Mesenchymal stem cell (in vitro differentiated cells and primary cell): ENCODE measurements around the gene CCNF.

Experiments used
- DNase-seq: peaks from one replicate; pipeline ENCODE4 v3.0.0-alpha.2; 2013
- H2AFZ ChIP-seq: one replicate; pipeline ENCODE4 v1.6.1; 2013; ENCODE audit warnings: low read depth, mild to moderate bottlenecking, control low read depth, inconsistent platforms, low read length, moderate library complexity
- H2AK5ac ChIP-seq: 2 replicates; pipeline ENCODE4 v1.6.1; 2013; ENCODE audit warnings: low read length, moderate library complexity, mild to moderate bottlenecking, inconsistent platforms; ENCODE audit not compliant: severe bottlenecking
- H2BK120ac ChIP-seq: one replicate; pipeline ENCODE4 v1.6.1; 2013; ENCODE audit warnings: low read depth, mild to moderate bottlenecking, inconsistent platforms, low read length, moderate library complexity
- H2BK12ac ChIP-seq, 2 experiments: one replicate each; pipeline ENCODE4 v1.6.1; 2013; ENCODE audit warnings: inconsistent platforms in 2 of 2, low read length in 2 of 2, mild to moderate bottlenecking in 2 of 2, moderate library complexity in 2 of 2, control low read depth in 1 of 2
- H2BK15ac ChIP-seq: one replicate; pipeline ENCODE4 v1.6.1; 2013; ENCODE audit warnings: mild to moderate bottlenecking, low read depth, inconsistent platforms; ENCODE audit not compliant: poor library complexity, severe bottlenecking
- H2BK5ac ChIP-seq: 2 replicates; pipeline ENCODE4 v1.6.1; 2013; ENCODE audit warnings: low read depth, mild to moderate bottlenecking, low read length, control low read depth, inconsistent platforms; ENCODE audit not compliant: poor library complexity, severe bottlenecking
- H3K14ac ChIP-seq, 2 experiments: one replicate each; pipeline ENCODE4 v1.6.1; 2013; ENCODE audit warnings: inconsistent platforms in 2 of 2, low read length in 2 of 2, control low read depth in 1 of 2, mild to moderate bottlenecking in 1 of 2, moderate library complexity in 1 of 2
- H3K18ac ChIP-seq, 2 experiments: one replicate each; pipeline ENCODE4 v1.6.1; 2013; ENCODE audit warnings: inconsistent platforms in 2 of 2, low read length in 2 of 2, control low read depth in 1 of 2, low read depth in 1 of 2, mild to moderate bottlenecking in 1 of 2
- H3K23ac ChIP-seq, 2 experiments: one replicate each; pipeline ENCODE4 v1.6.1; 2013; ENCODE audit warnings: inconsistent platforms in 2 of 2, low read length in 2 of 2, mild to moderate bottlenecking in 2 of 2, moderate library complexity in 2 of 2, control low read depth in 1 of 2
- H3K27ac ChIP-seq: 2 replicates; pipeline ENCODE4 v1.5.1; 2013; ENCODE audit warnings: mild to moderate bottlenecking, moderate library complexity, low read length, control low read depth, inconsistent platforms; ENCODE audit not compliant: poor library complexity, severe bottlenecking
- H3K27me3 ChIP-seq, 2 experiments: 2 replicates each; pipeline versions ENCODE4 v1.6.1 to v1.7.0; 2013; ENCODE audit warnings: low read length in 2 of 2, mild to moderate bottlenecking in 2 of 2, moderate library complexity in 2 of 2, control low read depth in 1 of 2, inconsistent platforms in 1 of 2; ENCODE audit not compliant: control insufficient read depth in 1 of 2, insufficient read depth in 1 of 2
- H3K36me3 ChIP-seq, 2 experiments: 2 replicates each; pipeline versions ENCODE4 v1.6.1 to v1.7.0; 2013; ENCODE audit warnings: low read length in 2 of 2, control low read depth in 1 of 2, inconsistent platforms in 1 of 2, low read depth in 1 of 2, mild to moderate bottlenecking in 1 of 2; ENCODE audit not compliant: insufficient read depth in 2 of 2, control insufficient read depth in 1 of 2
- H3K4ac ChIP-seq, 2 experiments: one replicate each; pipeline ENCODE4 v1.6.1; 2013; ENCODE audit warnings: inconsistent platforms in 2 of 2, low read length in 2 of 2, mild to moderate bottlenecking in 2 of 2, moderate library complexity in 2 of 2, control low read depth in 1 of 2, low read depth in 1 of 2
- H3K4me1 ChIP-seq: 2 replicates; pipeline ENCODE4 v1.6.1; 2013; ENCODE audit warnings: low read depth, low read length, control low read depth; ENCODE audit not compliant: control insufficient read depth, insufficient read depth
- H3K4me2 ChIP-seq: 2 replicates; pipeline ENCODE4 v1.6.1; 2013; ENCODE audit warnings: low read length, mild to moderate bottlenecking, inconsistent platforms; ENCODE audit not compliant: poor library complexity, severe bottlenecking
- H3K4me3 ChIP-seq, 2 experiments: 2 replicates each; pipeline versions ENCODE4 v1.5.1 to v1.7.0; 2013; ENCODE audit warnings: low read length in 2 of 2, mild to moderate bottlenecking in 2 of 2, control low read depth in 1 of 2, low read depth in 1 of 2; ENCODE audit not compliant: insufficient read depth in 1 of 2
- H3K79me1 ChIP-seq: replicated peaks from 2 replicates; pipeline ENCODE4 v1.6.1; 2013; ENCODE audit warnings: mild to moderate bottlenecking, control low read depth, low read length, inconsistent platforms; ENCODE audit not compliant: poor library complexity, severe bottlenecking
- H3K9ac ChIP-seq: 2 replicates; pipeline ENCODE4 v1.7.0; 2013; ENCODE audit warnings: mild to moderate bottlenecking, low read length, moderate library complexity
- H3K9me3 ChIP-seq: 2 replicates; pipeline ENCODE4 v1.7.0; 2013; ENCODE audit warnings: mild to moderate bottlenecking, low read length; ENCODE audit not compliant: control insufficient read depth
- H4K8ac ChIP-seq: one replicate; pipeline ENCODE4 v1.6.1; 2013; ENCODE audit warnings: inconsistent platforms, mild to moderate bottlenecking, low read length, moderate library complexity
- H4K91ac ChIP-seq: one replicate; pipeline ENCODE4 v1.6.1; 2013; ENCODE audit warnings: mild to moderate bottlenecking, low read length, inconsistent platforms
- WGBS: methylation state at CpG from one replicate; pipeline ENCODE4 v1.1.7; 2013; ENCODE audit warnings: mixed read lengths; 5-methylcytosine and 5-hydroxymethylcytosine counted together

The CCNF gene

DNA sequence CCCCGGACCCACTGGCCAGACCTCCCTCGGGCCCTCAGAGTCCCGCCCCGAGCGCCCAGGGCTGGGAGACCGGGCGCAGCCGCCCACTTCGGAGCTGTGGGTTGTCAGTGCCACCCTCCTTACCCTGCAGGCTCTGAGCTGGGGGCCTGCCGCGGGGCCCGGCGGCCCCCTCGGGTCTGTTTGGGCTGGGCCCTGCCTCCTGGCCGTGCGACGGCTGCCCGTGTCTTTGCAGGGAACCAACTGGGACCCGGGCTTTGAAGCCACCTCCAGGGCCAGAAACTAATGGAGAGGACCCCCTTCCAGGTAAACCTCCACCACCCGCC, 31.1 kb downstream of the CCNF start:
- Histone ChIP-seq H3K4ac (no peak overlapping the region), H3K9ac (peak overlapping the region; percentile 67), H3K4me2 (peak overlapping the region; percentile 95), H2BK12ac (no peak overlapping the region), H3K27ac (no peak overlapping the region), H2AFZ (peak overlapping the region; percentile 81), H2BK5ac (no peak overlapping the region), H3K4me3 (peak overlapping the region; percentile 82 to 96), H3K27me3 (no peaks in the 10 kb centered on the region), H2BK120ac (no peak overlapping the region), H3K36me3 (peaks cover 22 to 25% of the 10 kb centered on the region in 2 experiments), H4K8ac (peak overlapping the region; percentile 50), H2AK5ac (no peak overlapping the region), H3K79me1 (peaks cover 19% of the 10 kb centered on the region), H3K23ac (no peak overlapping the region), H3K9me3 (no peaks in the 10 kb centered on the region), H3K14ac (no peak overlapping the region), H3K4me1 (peaks cover 26% of the 10 kb centered on the region), H2BK15ac (no peak overlapping the region), H4K91ac (no peak overlapping the region), H3K18ac (no peak overlapping the region)
- no peak for DNase-seq
- 5% methylated on average over 20 of the region's 20 CpGs for WGBS

DNA sequence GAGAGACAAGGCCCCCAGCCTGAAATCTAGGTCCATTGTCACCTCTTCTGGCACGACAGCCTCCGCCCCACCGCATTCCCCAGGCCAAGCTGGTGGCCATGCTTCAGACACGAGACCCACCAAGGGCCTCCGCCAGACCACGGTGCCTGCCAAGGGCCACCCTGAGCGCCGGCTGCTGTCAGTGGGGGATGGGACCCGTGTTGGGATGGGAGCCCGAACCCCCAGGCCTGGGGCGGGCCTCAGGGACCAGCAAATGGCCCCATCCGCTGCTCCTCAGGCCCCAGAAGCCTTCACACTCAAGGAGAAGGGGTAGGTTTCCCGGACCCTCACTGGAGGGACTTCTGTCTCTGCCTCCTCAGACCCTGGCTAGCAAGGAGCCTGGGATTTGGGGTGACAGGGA, 31.7 kb downstream of the CCNF start:
- H3K14ac ChIP-seq: no peak overlapping the region
- no peak overlapping the region for H2AFZ ChIP-seq
- peaks cover 19% of the 10 kb centered on the region for H3K79me1 ChIP-seq
- no peaks in the 10 kb centered on the region for H3K27me3 ChIP-seq
- no peak overlapping the region for H3K4ac ChIP-seq
- peak overlapping the region; percentile 67 for H3K9ac ChIP-seq
- no peaks in the 10 kb centered on the region for H3K9me3 ChIP-seq
- peaks cover 16 to 19% of the 10 kb centered on the region in 2 experiments for H3K36me3 ChIP-seq
- H3K18ac ChIP-seq: no peak overlapping the region
- no peak overlapping the region for H4K91ac ChIP-seq
- peak overlapping the region; percentile 95 for H3K4me2 ChIP-seq
- DNase-seq: no peak
- H2BK15ac ChIP-seq: no peak overlapping the region
- no peak overlapping the region for H2BK5ac ChIP-seq
- no peak overlapping the region for H3K23ac ChIP-seq
- H3K4me1 ChIP-seq: peaks cover 26% of the 10 kb centered on the region
- 88% methylated on average over 13 of the region's 13 CpGs for WGBS
- no peak overlapping the region for H3K27ac ChIP-seq
- H2AK5ac ChIP-seq: no peak overlapping the region
- H3K4me3 ChIP-seq: peak overlapping the region in 1 of 2 experiments; percentile 96
- peak overlapping the region; percentile 50 for H4K8ac ChIP-seq
- no peak overlapping the region for H2BK12ac ChIP-seq
- H2BK120ac ChIP-seq: no peak overlapping the region

DNA sequence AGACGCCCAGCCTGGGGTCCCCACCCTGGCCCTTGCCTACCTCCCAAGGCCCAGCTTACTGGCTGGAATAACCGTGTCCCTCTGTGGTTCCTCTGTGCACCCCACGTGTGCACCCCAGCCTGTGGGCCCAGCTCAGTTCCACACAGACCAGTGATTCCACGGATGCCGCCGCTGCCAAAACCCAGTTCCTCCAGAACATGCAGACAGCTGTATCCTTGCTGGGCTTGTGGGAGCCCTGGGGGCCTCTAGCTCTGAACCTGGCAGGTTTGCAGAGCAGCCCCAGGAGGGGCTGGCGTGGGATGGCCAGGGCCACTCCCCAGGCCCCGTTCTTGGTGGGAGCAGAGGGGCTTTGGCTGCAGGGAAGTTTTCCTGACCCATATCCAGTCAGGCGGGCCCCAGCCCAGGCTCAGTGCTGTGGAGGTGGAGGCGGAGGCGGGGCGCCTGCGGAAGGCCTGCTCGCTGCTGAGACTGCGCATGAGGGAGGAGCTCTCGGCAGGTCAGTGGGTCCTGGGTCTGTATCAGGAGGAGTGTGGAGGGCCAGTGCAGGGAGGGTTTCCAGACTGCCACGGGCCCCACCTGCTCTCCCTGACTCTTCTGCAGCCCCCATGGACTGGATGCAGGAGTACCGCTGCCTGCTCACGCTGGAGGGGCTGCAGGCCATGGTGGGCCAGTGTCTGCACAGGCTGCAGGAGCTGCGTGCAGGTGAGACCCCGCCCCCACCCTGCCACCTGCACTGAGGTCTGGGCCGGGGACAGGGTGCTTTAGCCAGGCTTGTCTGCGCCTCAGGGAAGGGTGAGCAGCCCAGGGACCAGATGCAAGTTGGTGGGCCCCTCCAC, 33.0 kb downstream of the CCNF start:
- no peak overlapping the region for H3K23ac ChIP-seq

DNA sequence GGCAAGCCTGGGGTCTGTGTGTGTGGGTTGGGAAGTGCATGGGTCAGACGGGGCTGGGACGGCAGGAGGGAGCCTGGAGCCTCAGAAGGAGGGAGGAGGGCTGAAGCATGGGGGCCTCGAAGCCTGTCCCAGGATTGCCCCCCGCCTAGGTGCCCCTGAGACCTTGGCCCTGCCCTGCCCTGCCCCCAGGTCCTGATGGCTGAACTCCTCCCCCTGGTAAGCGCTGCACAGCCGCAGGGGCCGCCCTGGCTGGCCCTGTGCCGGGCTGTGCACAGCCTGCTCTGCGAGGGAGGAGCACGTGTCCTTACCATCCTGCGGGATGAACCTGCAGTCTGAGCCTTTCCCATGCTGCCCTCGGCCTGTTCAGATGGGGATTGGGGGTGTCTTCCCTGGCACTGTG, 35.1 kb downstream of the CCNF start:
- DNase-seq: no peak
- no peak overlapping the region for H3K18ac ChIP-seq
- H3K4me3 ChIP-seq: no peak overlapping the region
- H3K23ac ChIP-seq: no peak overlapping the region
- H3K14ac ChIP-seq: no peak overlapping the region
- H4K91ac ChIP-seq: no peak overlapping the region
- H3K27ac ChIP-seq: no peak overlapping the region
- H3K36me3 ChIP-seq: peaks cover 0 to 6% of the 10 kb centered on the region in 2 experiments
- H2BK12ac ChIP-seq: no peak overlapping the region
- no peak overlapping the region for H2BK5ac ChIP-seq
- H3K4me1 ChIP-seq: peaks cover 38% of the 10 kb centered on the region
- H3K4me2 ChIP-seq: no peak overlapping the region
- no peak overlapping the region for H4K8ac ChIP-seq
- H2AK5ac ChIP-seq: no peak overlapping the region
- peaks cover 6% of the 10 kb centered on the region in 2 experiments for H3K27me3 ChIP-seq
- H2AFZ ChIP-seq: no peak overlapping the region
- peaks cover 14% of the 10 kb centered on the region for H3K79me1 ChIP-seq
- WGBS: 87% methylated on average over 12 of the region's 12 CpGs
- H3K4ac ChIP-seq: no peak overlapping the region
- H2BK120ac ChIP-seq: no peak overlapping the region
- H3K9me3 ChIP-seq: no peaks in the 10 kb centered on the region
- no peak overlapping the region for H2BK15ac ChIP-seq
- H3K9ac ChIP-seq: no peak overlapping the region

More for the DNA sequence above, 33.0 kb downstream of the CCNF start:
- no peak overlapping the region for H2BK120ac ChIP-seq
- H3K36me3 ChIP-seq: peaks cover 3 to 6% of the 10 kb centered on the region in 2 experiments
- H2AK5ac ChIP-seq: no peak overlapping the region
- H3K27ac ChIP-seq: no peak overlapping the region
- no peak overlapping the region for H4K91ac ChIP-seq
- H4K8ac ChIP-seq: no peak overlapping the region
- peaks cover 16% of the 10 kb centered on the region for H3K79me1 ChIP-seq
- no peak overlapping the region for H2BK5ac ChIP-seq
- H3K4me3 ChIP-seq: no peak overlapping the region
- no peak overlapping the region for H3K4me2 ChIP-seq
- H3K4me1 ChIP-seq: peaks cover 26% of the 10 kb centered on the region
- no peak overlapping the region for H3K18ac ChIP-seq
- no peaks in the 10 kb centered on the region for H3K9me3 ChIP-seq
- H2BK12ac ChIP-seq: no peak overlapping the region
- no peak overlapping the region for H3K4ac ChIP-seq
- H3K9ac ChIP-seq: no peak overlapping the region
- no peak overlapping the region for H2BK15ac ChIP-seq
- 96% methylated on average over 23 of the region's 23 CpGs for WGBS
- no peak for DNase-seq
- no peaks in the 10 kb centered on the region for H3K27me3 ChIP-seq
- no peak overlapping the region for H2AFZ ChIP-seq
- no peak overlapping the region for H3K14ac ChIP-seq
